Transverse colon (tissue), 4 donors: ENCODE measurements around the gene CD33. TPM values are rescaled to one million over a fixed set of nuclear protein-coding genes. Genes with fewer than 3 reads are reported as not detected.

Source experiments
- DNase-seq: peaks from one replicate; pipeline ENCODE4 v3.0.0-alpha.2; 2019
- H3K27ac ChIP-seq, 4 donors: fragments of 200-600 bp; sonication (generic); 2 replicates each; pipeline ENCODE4 v1.5.1; 2016 to 2018; ENCODE audit warnings: inconsistent platforms in 4 of 4
- H3K27me3 ChIP-seq: fragments of 200-600 bp; sonication (generic); 2 replicates; pipeline ENCODE4 v1.5.1; 2017; ENCODE audit warnings: inconsistent platforms
- H3K36me3 ChIP-seq, 4 donors: fragments of 200-600 bp; sonication (generic); 2 replicates each; pipeline ENCODE4 v1.5.1; 2017 to 2019; ENCODE audit warnings: inconsistent platforms in 4 of 4
- H3K4me1 ChIP-seq, 4 donors: fragments of 200-600 bp; sonication (generic); 2 replicates each; pipeline ENCODE4 v1.5.1; 2017 to 2020; ENCODE audit warnings: inconsistent platforms in 4 of 4
- H3K4me3 ChIP-seq, 4 donors: fragments of 200-600 bp; sonication (generic); 1 replicate in 1 of 4; 2 replicates in 3 of 4; pipeline versions ENCODE4 v1.5.1 to v1.6.1; 2017 to 2019; ENCODE audit warnings: inconsistent platforms in 4 of 4
- H3K9me3 ChIP-seq, 2 donors: fragments of 200-600 bp; sonication (generic); 2 replicates each; pipeline ENCODE4 v1.5.1; 2017 to 2019; ENCODE audit warnings: inconsistent platforms in 2 of 2
- EP300 ChIP-seq: sonication (generic); formaldehyde crosslinking; IDR thresholded peaks from one replicate; pipeline ENCODE4 v1.6.1; 2017; ENCODE audit warnings: antibody characterized with exemption, low read depth
- POLR2A ChIP-seq: fragments of 450-650 bp; IDR thresholded peaks from one replicate; pipeline ENCODE4 v1.6.1; 2016; ENCODE audit warnings: antibody characterized with exemption, mild to moderate bottlenecking, moderate library complexity
- POLR2AphosphoS5 ChIP-seq, 3 donors: sonication (generic); formaldehyde crosslinking; IDR thresholded peaks; one replicate each; pipeline ENCODE4 v1.6.1; 2016; ENCODE audit warnings: antibody characterized with exemption in 3 of 3
- WGBS, 2 donors: methylation state at CpG; one replicate each; pipeline ENCODE4 v1.1.5; 2018; ENCODE audit warnings: low coverage in 1 of 2; 5-methylcytosine and 5-hydroxymethylcytosine counted together
- in situ Hi-C, 4 donors: fragments of 200-750 bp; cut with MboI; loops; one replicate each; pipeline versions ENCODE4 v1.15.0 to v1.15.1; 2017; ENCODE audit warnings: low sequenced_read_pairs in 3 of 4, low pct_ligation_motif_present in 1 of 4, low pct_unique_long_range_greater_than_20kb in 1 of 4
- intact Hi-C: fragments of 100-400 bp; cut with DNase I; formaldehyde crosslinking; loops from one replicate; pipeline ENCODE4 v1.15.1; 2023; ENCODE audit warnings: low total_unique reads
- total RNA-seq, 4 donors: library from RNA; depleted of rRNA; stranded (reverse); fragments of >200 nt; gene quantifications; one replicate each; pipeline ENCODE4 v1.1.0, GENCODE V29; 2016
- TF ChIP-seq, protein P1 (sequence below), 5 experiments: fragments of 200-600 bp in 3 of 5; fragments of 450-650 bp in 2 of 5; sonication (generic) in 3 of 5; IDR thresholded peaks; 1 replicate in 2 of 5; 2 replicates in 3 of 5; pipeline ENCODE4 v1.5.1; 2016 to 2017; ENCODE audit warnings: antibody characterized with exemption in 5 of 5, inconsistent platforms in 3 of 5, mild to moderate bottlenecking in 2 of 5, moderate library complexity in 1 of 5

The CD33 gene
- total RNA-seq, 4 donors from 2014 or later: 2.5 to 2.6 TPM; not detected in 2

- no peak for DNase-seq
- no peaks in the 10 kb centered on the region for H3K9me3 ChIP-seq
- H3K4me3 ChIP-seq: no peak overlapping the region
- no peaks in the 10 kb centered on the region for H3K4me1 ChIP-seq
- 90% methylated on average over 7 of the region's 7 CpGs; no CpG with 5 or more reads in 1 of the 2 donors for WGBS, 2 donors
- intact Hi-C loops (no loop called here), in situ Hi-C loops (no loop called here)
- no peaks in the 10 kb centered on the region for H3K27me3 ChIP-seq
- no peak overlapping the region for H3K27ac ChIP-seq
- TF ChIP-seq POLR2A: no peak
- TF ChIP-seq, protein P1, sequence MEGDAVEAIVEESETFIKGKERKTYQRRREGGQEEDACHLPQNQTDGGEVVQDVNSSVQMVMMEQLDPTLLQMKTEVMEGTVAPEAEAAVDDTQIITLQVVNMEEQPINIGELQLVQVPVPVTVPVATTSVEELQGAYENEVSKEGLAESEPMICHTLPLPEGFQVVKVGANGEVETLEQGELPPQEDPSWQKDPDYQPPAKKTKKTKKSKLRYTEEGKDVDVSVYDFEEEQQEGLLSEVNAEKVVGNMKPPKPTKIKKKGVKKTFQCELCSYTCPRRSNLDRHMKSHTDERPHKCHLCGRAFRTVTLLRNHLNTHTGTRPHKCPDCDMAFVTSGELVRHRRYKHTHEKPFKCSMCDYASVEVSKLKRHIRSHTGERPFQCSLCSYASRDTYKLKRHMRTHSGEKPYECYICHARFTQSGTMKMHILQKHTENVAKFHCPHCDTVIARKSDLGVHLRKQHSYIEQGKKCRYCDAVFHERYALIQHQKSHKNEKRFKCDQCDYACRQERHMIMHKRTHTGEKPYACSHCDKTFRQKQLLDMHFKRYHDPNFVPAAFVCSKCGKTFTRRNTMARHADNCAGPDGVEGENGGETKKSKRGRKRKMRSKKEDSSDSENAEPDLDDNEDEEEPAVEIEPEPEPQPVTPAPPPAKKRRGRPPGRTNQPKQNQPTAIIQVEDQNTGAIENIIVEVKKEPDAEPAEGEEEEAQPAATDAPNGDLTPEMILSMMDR (IDR thresholded peaks at IDR 0.05): no peak
- no peak for TF ChIP-seq EP300
- TF ChIP-seq POLR2AphosphoS5 (IDR thresholded peaks at IDR 0.05): no peak
- no peaks in the 10 kb centered on the region for H3K36me3 ChIP-seq
Observed at GRCh38 chr19:51240866-51241265, 16.0 kb downstream of the CD33 start.

DNA sequence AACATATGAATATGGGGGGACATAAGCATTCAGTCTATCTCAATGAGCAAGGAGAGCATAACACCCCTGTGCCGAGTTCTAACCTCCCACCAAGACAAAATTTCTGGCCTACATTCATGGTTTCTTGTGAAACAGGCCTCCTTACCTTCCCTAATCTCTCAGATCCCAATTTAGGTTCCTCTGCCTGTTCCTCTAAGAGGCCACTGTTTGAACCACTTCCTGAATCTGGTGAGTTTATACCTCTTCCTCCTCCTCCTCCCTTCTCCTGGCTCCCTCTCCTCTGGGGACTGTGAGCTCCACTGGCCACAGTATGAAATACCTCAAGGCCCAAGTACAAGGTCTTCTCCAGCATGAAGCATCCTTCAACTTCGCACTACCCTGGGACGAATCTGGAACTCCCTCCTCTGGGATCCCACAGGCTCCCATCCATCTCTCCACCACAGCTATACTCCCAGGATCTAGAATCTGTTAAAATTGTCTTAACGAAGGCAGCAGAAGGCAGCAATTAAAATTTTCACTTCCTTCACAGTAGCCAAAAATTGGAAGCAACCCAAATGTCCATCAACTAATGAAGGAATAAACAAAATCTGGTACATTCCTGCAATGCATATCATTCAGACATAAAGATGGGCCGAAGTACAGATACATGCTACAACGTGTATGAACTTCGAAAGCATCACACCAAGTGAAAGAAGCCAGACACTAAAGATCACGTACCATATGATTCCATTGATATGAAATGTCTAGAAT is 18.2 kb downstream of the CD33 start:
- Histone ChIP-seq H3K27me3 (no peaks in the 10 kb centered on the region), H3K36me3 (no peaks in the 10 kb centered on the region), H3K27ac (no peak overlapping the region), H3K4me3 (no peak overlapping the region), H3K9me3 (no peaks in the 10 kb centered on the region), H3K4me1 (no peaks in the 10 kb centered on the region)
- in situ Hi-C loops: no loop called here
- WGBS, 2 donors: 79 to 80% methylated on average over 7 to 8 of the region's 8 CpGs
- intact Hi-C loops: no loop called here
- no peak for DNase-seq
- TF ChIP-seq POLR2A: no peak
- TF ChIP-seq POLR2AphosphoS5 (IDR thresholded peaks at IDR 0.05): no peak
- TF ChIP-seq EP300: no peak
- TF ChIP-seq, protein P1 (IDR thresholded peaks at IDR 0.05): no peak

- Histone ChIP-seq H3K4me1 (no peaks in the 10 kb centered on the region), H3K4me3 (no peak overlapping the region), H3K36me3 (no peaks in the 10 kb centered on the region), H3K27ac (no peak overlapping the region), H3K27me3 (no peaks in the 10 kb centered on the region), H3K9me3 (no peaks in the 10 kb centered on the region)
- TF ChIP-seq POLR2A: no peak
- TF ChIP-seq, protein P1 (IDR thresholded peaks at IDR 0.05): no peak
- TF ChIP-seq POLR2AphosphoS5 (IDR thresholded peaks at IDR 0.05): no peak
- TF ChIP-seq EP300: no peak
- DNase-seq: no peak
- 55 to 56% methylated on average over 3 to 5 of the region's 5 CpGs for WGBS, 2 donors
- in situ Hi-C loops (no loop called here), intact Hi-C loops (no loop called here)
Observed at GRCh38 chr19:51246164-51246552, 21.3 kb downstream of the CD33 start.

DNA sequence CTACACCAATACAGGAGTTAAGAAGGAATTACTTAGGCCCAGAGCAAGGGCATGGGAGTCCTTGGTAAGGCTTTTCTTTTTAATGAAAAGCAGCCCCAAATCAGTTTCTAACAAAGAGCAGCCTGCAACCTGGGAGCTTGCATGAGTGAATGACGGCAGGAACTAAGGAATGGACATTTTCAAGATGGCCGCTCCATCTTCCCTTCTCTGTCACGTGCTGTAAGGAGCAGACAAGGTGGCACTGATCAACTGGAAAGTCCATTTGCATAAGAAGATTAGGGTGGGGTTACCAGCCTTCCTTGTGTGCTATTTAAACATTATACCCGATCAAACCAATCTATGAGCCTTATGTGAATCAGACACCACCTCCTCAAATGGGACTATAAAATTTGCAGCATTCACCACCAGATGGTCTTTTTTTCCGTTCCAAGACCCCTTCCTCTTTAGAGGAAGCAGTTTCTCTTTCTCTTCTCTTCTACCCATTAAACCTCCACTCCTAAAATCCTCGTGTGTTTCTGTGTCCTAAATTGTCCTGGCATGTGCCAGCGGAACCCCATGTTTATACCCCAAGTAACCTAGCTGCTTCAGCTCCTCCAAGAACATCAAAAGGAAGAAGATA is 23.2 kb downstream of the CD33 start:
- in situ Hi-C loops (no loop called here), intact Hi-C loops (no loop called here)
- DNase-seq: no peak
- TF ChIP-seq POLR2AphosphoS5 (IDR thresholded peaks at IDR 0.05): no peak
- no peak for TF ChIP-seq EP300
- TF ChIP-seq, protein P1 (IDR thresholded peaks at IDR 0.05): no peak
- TF ChIP-seq POLR2A: no peak
- Histone ChIP-seq H3K36me3 (no peaks in the 10 kb centered on the region), H3K4me3 (no peak overlapping the region), H3K9me3 (no peaks in the 10 kb centered on the region), H3K27me3 (no peaks in the 10 kb centered on the region), H3K27ac (no peak overlapping the region), H3K4me1 (no peaks in the 10 kb centered on the region)
- WGBS, 2 donors: 62 to 74% methylated on average over 7 of the region's 7 CpGs
